AG04449 (cell line): Measurements from ENCODE around the gene FHOD1.

ENCODE experiments used
- CTCF ChIA-PET: fragments of 350-600 bp; formaldehyde crosslinking; extraction: SDS; loops from one replicate; lab custom pipeline; 2021; ENCODE audit warnings: antibody characterized with exemption; lab: Yijun Ruan, JAX
- POLR2A ChIA-PET: fragments of 400-600, 350-600 bp; formaldehyde crosslinking; extraction: SDS; loops from one replicate; lab custom pipeline; 2020; ENCODE audit warnings: antibody characterized with exemption, inconsistent platforms; lab: Yijun Ruan, JAX
- DNase-seq: peaks from one replicate; pipeline ENCODE4 v3.0.0-alpha.2; 2010; ENCODE audit warnings: low read depth, low spot score
- H3K4me3 ChIP-seq: 2 replicates; pipeline ENCODE4 v1.5.1; 2011; ENCODE audit warnings: low read depth, mild to moderate bottlenecking, control low read depth, low read length
- CTCF ChIP-seq: IDR thresholded peaks from one replicate; pipeline ENCODE4 v1.5.1; 2011; ENCODE audit warnings: mild to moderate bottlenecking, moderate library complexity, low read length, control low read depth, inconsistent platforms; ENCODE audit not compliant: insufficient read depth; ENCODE audit errors: missing control alignments

The FHOD1 gene

GRCh38 chr16:67240506-67240905, 6.8 kb downstream of the FHOD1 start:
- no peak for TF ChIP-seq CTCF
- POLR2A ChIA-PET: interaction anchor here (1.8 kb wide), 1 partner anchor 14 kb away, joined by 10 read pairs; the partner anchor contains the start of gene TMEM208
- no peak overlapping the region for H3K4me3 ChIP-seq
- CTCF ChIA-PET: interaction anchor here (1.7 kb wide), 1 partner anchor 14 kb away, joined by 8 read pairs; the partner anchor contains the start of gene TMEM208
- no peak for DNase-seq

- H3K4me3 ChIP-seq: no peak overlapping the region
- CTCF ChIA-PET: interaction anchor here (0.9 to 1.1 kb wide), 4 partner anchors 9 to 344 kb away, joined by 3 to 4 read pairs (median 3); partner anchors contain the start of genes FHOD1 and TMEM208
- TF ChIP-seq CTCF: no peak
- POLR2A ChIA-PET: interaction anchor here (0.5 to 3.2 kb wide), 3 partner anchors 9 to 15 kb away, joined by 3 to 20 read pairs (median 6); partner anchors contain the start of genes FHOD1 and TMEM208
- DNase-seq: no peak
Measured at GRCh38 chr16:67238806-67239470, 8.3 kb downstream of the FHOD1 start.

DNA sequence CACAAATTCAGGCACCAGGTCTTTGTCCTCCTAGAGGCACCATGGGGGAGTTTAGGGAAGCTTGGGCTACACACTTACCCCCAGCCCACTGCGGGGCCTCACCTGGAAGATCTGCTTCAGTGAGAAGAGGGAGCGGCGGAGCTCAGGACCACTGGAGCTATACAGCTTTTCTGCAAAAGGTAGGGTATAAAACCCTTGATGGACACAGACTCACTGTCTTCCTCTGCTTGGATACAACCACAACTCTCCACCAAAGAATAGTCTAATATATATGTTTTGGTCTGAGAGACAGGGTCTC, 9.1 kb downstream of the FHOD1 start:
- no peak for TF ChIP-seq CTCF
- no peak for DNase-seq
- CTCF ChIA-PET: interaction anchor here (0.9 to 1.1 kb wide), 4 partner anchors 10 to 343 kb away, joined by 3 to 4 read pairs (median 3); partner anchors contain the start of genes FHOD1 and TMEM208
- no peak overlapping the region for H3K4me3 ChIP-seq
- POLR2A ChIA-PET: interaction anchor here (0.5 to 3.2 kb wide), 3 partner anchors 10 to 14 kb away, joined by 3 to 20 read pairs (median 6); partner anchors contain the start of genes FHOD1 and TMEM208

DNA sequence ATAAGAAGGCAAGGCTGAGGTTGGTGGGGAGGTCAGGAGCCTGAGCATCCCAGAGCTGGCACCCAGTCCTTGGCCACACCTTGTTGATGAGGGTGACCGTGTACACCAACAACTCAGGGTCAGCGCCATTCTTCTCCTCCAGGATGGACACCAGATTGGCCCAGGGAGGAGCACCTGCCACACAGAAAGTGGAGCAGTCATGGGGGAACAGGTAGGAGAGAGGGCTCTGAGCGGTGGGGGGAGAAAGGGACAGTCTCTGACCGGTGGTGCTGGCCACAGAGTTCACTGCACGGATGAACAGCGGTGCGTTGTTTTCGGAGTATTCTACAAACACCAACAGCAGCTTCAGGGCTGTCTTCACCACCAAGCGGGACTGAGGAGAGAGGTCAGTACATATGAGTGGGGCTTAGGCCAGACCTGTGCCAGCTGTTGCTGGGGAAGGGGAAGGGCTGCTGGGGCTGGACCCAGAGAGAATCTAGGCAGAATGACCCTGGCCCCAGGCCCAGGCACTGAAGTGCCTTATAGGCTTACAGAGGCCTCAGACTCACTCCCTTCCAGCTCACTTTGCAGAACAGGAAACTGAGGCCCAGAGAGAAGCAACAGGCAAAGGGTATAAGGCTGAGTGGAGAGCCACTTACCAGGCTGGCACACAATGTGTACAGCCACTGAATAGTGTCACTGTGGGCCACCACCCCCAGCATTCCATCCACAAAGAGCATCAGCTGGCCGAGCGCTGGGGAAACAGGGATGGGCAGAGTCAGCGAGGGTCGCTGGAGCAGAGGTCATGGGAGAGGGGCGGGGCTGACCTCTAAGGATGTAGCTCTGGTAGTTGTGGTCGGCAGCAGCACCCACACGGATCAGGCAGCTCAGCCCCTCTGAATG, 9.6 kb downstream of the FHOD1 start:
- no peak for DNase-seq
- POLR2A ChIA-PET: interaction anchor here (1.6 to 3.2 kb wide), 2 partner anchors 9 to 10 kb away, joined by 6 to 20 read pairs; partner anchors contain the start of genes FHOD1 and TMEM208
- CTCF ChIA-PET: no interaction called here
- TF ChIP-seq CTCF: no peak
- no peak overlapping the region for H3K4me3 ChIP-seq

GRCh38 chr16:67236563-67237395, 10.5 kb downstream of the FHOD1 start:
- no peak for TF ChIP-seq CTCF
- no peak for DNase-seq
- POLR2A ChIA-PET: interaction anchor here (0.7 to 3.2 kb wide), 2 partner anchors 8 to 9 kb away, joined by 3 to 20 read pairs; partner anchors contain the start of gene TMEM208
- CTCF ChIA-PET: interaction anchor here (1.0 to 1.5 kb wide), 2 partner anchors 11 to 26 kb away, joined by 3 read pairs; no protein-coding TSS in a partner anchor
- no peak overlapping the region for H3K4me3 ChIP-seq
